ENCODE measurements around the gene LCN2. TPM values are rescaled to one million over a fixed set of nuclear protein-coding genes. Genes with fewer than 3 reads are reported as not detected.

LCN2 gene
- total RNA-seq, 1 donor from 2014 or later: not detected

DNA sequence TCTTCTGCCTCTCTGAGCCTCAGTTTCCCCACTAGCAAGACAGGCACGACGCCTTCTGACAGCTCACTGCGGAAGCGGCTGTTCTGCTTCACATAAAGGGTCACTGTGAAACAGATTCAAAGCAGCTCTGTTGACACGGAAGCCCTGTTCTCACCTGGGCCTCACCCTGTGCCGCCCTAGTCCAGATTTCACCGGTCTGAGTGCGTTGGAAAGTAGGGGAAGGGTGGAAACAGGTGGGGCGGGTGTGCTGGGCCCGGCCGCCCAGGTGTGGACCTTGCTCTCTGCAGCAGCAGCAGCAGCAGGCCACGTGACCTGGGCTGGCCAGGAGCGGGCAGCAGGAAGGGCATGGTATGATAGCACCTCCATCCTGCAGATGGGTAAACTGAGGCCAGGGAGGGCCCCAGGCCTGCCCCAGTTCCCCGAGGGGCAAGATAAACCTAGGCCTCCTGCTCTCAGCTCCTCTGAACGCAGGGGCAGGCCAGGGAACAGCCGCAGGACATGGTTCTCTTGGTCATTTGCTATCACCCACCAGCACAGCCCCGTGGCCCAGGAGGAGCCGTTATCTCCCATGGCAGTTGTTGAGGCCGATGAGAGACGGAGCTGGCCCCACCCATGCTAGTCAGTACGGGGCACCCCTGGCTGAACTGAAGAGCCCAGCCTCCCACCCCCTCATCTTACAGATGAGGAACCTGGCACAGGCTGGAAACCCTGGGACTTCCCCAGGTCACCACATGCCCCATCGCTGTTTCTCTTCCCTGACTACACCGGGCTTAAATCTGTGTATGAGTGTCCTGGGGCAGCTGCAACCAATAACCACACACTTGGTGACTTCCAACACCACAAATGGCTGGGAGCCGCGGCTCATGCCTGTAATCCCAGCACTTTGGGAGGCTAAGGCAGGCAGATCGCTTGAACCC is 33.8 kb upstream of the LCN2 start:
- no peak for DNase-seq

- DNase-seq: no peak
These were observed 32.9 kb upstream of the LCN2 start for GRCh38 chr9:128116104-128117083.

DNA sequence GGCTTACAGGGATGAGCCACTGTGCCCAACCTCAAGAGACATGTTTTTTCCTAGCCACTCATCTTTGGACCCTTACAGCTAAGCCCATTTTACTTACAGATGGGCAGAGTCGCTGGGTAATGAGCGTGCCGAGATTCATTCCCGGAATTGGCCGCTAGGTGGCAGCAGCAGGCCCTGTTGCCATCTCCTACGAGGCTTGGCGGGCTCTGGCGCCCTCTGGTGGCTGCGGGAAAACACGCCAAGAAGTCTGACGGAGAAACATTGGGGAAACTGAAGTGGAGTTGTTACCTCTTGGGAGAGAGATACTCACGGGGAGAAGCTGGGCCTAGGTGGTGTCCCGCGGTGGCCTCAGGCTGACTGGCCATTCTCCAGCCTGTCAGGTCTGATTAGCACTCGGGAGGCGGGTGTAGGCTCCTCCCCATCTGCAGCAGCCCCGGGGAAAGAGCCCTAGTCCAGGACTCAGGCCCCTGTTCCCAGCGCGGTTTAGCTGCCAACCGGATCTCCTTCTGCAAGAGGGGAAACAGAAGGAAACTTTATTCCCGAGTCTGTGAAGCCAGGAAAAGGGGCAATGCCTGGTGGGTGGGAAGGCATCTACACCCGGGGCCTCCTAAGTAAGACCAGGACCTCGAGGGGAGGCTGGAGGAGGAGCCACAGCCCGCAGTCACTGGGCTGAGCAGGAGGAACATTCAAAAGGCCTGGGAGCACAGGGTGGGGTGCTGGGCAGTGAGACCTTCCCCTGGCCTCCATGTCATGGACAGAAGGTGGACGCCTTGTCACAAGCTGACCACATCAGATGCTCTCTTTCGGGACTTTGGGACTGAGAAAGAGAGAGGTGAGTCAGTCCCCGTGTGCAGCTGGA is 31.4 kb upstream of the LCN2 start:
- DNase-seq: peak; percentile 80

- DNase-seq: no peak
These were observed 30.8 kb upstream of the LCN2 start for GRCh38 chr9:128118472-128118857.

GRCh38 chr9:128118971-128119665 is 30.1 kb upstream of the LCN2 start:
- DNase-seq: no peak

DNA sequence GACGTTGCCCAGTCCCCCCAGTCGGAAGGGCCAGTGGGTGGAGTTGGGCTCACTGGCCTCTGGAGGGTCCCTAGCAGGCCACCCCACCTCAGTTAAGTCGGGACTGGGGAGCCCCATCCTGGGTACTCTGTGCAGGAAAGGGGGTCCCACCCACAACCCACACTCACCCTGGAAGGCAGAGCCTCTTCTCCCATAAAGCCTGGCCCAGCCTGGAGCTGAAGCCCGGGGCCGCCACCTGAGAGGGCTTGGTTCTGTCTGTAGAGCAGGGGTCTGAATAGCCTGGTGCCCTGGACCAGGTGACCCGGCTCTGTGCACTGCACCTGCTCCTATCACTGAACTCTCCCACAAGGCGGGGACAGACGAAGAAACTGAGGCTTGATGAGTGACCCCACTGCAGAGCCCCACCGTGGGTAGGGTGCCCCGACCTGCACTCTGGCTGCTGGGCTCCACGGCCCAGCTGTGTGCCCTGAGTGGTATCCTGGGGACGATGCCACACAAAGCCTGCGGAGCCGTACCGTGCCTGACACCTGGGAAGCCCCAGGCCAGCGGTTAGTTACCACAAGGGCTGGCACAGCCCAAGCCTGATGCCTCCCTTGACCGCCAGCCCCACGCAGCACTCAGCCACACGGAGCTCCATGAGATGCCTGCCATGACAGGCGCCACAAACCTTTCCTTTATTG is 29.1 kb upstream of the LCN2 start:
- no peak for DNase-seq

DNA sequence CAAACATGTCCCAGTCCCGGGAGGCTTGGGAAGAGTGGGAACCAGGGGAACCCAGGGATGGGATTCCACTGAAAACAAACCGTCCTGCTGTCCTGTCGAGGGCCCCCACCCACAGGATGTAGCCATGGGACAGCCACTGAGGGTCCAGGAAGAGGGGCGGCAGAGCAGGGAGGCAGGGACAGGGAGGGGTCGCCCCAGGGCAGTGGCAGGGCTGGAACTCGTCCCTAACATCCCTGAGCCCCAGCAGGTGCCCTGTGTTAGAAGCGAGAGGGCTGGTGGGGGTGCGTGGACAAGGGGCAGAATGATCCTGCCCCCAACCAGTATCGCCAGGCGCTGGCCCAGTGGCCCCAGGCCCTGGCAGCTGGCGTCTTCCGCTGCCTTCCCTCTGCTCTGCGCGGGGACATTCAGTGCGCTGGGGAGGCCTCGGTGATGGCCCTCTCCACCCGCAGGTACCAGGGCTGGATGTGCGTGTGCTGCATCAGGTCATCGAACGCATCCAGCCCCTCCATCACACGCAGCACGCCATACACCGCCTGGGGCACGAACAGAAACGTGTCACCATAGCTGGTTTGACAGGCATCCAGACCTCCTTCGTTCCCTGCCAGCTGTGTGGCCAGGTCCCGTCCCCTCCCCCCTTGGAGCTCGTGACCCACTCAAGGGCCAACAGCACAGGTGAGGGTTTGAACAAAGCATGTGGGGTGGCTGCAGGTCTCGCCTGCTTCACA is 28.4 kb upstream of the LCN2 start:
- DNase-seq: no peak

DNA sequence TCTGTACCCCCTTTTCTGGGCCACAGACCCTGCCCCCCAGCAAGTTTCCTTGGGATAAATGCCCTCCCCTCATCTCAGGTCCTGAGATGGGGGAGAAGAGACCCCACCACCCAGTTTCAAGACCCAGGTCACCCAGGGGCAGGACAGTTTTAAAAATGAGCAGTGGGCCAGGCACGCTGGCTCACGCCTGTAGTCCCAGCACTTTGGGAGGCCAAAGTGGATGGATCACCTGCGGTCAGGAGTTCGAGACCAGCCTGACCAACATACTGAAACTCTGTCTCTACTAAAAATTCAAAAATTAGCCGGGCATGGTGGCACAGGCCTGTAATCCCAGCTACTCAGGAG is 27.8 kb upstream of the LCN2 start:
- no peak for DNase-seq

GRCh38 chr9:128121924-128122808 is 27.1 kb upstream of the LCN2 start:
- no peak for DNase-seq

GRCh38 chr9:128122809-128123175 is 26.5 kb upstream of the LCN2 start:
- DNase-seq: no peak

DNA sequence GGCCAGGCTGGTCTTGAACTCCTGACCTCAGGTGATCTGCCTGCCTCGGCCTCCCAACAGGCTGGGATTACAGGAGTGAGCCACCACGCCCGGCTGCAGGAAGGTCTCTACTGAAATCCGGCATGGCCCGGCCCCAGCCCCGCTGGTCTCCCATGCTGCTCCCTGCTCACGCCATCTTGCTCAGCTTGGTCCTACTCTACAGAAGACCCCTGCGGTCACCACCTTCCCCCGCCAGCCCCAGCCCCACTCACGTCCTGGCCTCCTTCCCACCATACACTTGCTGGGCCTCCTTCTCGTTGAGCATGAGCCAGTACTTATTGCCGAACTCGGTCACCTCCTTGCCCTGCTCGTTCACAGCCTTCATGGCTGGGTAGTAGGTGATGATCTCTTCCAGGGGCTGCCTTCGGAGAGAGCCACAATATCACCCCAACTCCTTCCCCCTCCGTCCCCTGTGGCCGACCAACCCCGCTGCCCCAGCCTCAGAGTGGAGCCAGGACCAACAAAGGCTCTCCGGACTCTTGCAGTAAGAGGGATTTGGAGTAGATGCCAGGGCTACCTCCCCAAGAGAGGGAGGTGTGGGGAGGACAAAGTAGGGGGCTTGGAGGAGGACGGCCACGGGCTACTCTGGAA is 25.7 kb upstream of the LCN2 start:
- no peak for DNase-seq

DNA sequence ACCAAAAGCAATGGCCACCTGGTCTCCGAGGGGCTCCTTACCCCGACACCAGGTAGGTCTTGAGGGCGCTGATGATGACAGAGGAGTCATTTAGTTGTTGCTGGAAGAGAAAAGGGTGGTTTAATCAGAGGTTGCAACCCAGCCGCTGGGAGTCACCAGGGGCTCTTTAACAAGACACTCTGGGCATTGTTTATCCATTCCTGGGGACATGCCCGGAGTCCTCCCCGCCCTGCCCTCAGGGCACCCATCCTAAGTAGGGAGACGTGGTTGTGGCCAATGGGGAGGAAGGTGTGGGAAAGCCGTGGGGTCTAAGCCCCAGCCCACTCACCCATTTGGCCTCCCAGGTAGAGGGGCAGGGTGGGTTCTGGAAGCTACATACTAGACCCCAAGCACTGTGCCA is 24.8 kb upstream of the LCN2 start:
- no peak for DNase-seq

DNA sequence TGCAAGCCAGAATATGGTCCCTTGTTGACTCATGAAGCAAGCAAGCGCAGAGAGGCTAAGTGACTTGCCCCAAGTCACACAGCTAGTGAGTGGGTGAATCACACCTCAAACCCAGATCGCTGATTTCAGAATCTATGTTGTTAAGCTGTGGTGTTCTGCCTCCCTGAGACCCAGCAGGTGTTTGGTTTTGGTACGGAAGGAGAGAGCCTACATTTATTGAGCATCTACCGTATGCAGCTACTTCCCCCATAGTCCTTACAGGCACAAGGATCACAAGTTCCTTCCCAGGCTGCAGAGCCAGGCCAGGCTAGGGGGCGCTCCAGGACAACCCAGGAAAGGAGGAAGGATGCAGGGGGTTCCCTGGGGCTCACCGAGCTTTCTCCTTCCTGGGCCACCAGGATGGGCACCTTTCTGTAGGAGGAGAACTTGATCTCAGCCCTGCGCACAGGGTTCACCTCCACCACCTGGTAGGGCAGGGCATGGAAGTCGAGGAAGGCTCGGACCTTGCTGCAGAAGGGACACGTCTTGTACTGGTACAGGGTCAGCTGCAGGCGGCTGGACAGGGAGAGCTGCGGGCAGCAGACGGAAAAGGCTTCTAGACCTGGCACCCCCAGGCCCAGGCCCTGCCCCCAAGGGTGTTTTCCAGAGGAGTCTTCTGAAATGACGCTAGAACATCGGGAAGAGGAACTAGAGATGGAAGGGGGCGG is 24.2 kb upstream of the LCN2 start:
- peak; percentile 36 for DNase-seq

DNA sequence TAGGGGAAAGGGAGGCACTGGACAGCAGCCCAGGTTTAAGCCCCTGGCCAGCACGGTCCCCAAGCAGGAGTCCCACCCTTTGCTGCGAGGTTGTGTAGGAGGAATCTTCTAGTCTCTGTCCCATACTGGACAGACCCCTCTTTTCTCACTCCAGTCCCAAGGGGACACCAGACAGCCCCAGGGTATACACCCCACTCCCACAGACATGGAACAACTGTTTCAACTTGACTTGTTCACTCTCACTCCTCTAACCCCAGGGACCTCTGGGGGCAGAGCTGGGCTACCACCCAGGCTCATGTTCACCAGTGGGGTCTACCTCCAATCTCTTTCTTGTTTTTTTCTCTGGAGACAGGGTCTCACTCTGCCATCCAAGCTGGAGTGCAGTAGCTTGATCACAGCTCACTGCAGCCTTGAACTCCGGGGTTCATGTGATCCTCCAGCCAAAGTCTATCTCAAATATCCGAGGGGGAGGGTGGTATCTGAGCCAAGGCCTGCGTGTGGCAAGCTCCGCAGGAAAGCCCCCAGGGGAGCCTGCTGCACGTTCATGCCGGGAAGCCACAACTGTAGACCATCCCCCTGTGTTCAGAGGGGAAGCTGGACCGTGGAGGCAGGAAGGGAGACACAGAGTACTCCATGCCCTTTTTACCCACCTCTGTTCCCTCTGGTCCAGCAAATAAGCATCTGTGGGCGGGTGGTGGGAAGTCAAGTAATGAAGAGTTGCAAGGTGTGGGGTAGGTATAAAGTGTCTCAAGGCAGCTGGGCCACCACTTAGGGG is 23.5 kb upstream of the LCN2 start:
- DNase-seq: no peak

DNA sequence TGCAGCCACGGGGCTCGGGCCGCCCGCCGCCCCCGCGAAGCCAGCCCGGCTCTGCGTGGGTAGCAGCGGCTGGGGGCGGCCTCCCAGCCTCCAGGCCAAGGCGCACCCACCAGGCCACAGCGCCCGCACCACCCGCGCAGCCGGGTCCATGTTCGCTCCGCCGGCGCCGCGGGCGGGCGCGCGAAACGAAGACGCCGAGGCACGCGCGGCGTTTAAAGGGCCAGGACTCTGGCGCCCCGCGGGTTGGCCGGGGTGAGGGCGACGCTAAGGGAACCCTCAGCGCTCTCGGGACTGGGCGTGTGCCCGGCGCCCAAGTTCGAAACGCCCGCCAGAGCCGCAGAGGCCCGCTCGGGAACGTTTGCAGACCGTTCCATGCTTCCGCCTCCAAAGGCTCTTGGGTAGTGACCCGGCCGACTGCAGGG is 21.7 kb upstream of the LCN2 start, which contains the start of gene PTGES2:
Gene PTGES2 (minus strand): TSS at position 162 of the 422 bp plus-strand sequence. CDS start 12 bp downstream, at position 150.
- DNase-seq: peak; percentile 75

DNA sequence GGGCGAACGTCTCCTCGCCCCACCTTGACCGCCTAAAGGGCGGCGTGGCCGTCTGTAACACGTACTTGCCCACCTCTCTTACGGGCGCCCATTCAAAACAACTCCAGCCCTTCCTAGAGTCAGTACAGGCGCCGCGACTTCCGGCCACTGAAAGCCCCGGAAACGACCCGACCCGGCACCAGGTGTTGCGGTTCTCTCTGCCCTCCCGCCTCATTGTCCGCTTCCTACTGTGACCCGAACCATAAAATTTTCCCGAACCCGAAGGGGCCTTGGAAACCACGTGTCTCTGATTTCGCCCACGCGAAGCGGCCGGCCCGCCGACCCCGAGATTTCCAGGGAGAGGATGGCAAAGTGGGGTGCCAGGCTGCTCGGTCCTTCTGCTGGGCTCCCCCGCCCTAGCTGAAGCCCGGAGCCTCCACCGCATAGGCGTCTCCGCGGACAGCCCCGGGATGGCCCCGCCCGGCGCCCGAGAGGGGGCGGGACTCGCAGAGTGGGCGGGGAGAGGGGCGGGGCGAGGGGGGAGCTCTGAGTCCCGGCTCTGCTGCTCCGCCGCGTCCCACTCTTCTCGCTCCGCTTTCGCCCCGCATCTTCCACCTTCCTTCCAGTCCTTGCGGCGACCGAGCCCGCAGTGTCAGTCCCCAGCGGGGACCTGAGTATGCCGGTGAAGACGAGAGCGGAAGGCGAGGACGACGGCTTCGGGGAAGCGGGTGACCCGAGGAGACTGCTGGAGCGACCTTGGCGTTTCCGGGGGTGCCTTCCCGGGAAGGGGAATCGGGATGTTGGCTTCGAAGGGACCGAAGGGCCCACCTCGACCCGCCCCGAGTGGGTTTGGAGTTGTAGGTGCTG is 21.0 kb upstream of the LCN2 start:
- peak; percentile 85 for DNase-seq

All from occipital lobe (tissue), 2 donors.